Peyer's patch (tissue), 4 donors: ENCODE data around the gene PHETA1. TPM values are rescaled to one million over a fixed set of nuclear protein-coding genes. Genes with fewer than 3 reads are reported as not detected.

Source experiments
- DNase-seq, 3 donors: peaks; one replicate each; pipeline ENCODE4 v3.0.0-alpha.2; 2017 to 2019
- H3K27ac ChIP-seq, 4 donors: fragments of 200-600 bp; sonication (generic); one replicate each; pipeline ENCODE4 v1.5.1; 2016 to 2019
- H3K27me3 ChIP-seq, 2 donors: fragments of 200-600 bp; sonication (generic); one replicate each; pipeline ENCODE4 v1.5.1; 2019
- H3K36me3 ChIP-seq, 3 donors: fragments of 200-600 bp; sonication (generic); one replicate each; pipeline ENCODE4 v1.5.1; 2016 to 2019
- H3K4me1 ChIP-seq, 4 donors: fragments of 200-600 bp; sonication (generic); one replicate each; pipeline ENCODE4 v1.5.1; 2016 to 2019
- H3K4me3 ChIP-seq, 4 donors: fragments of 200-600 bp; sonication (generic); 1 replicate in 3 of 4; 2 replicates in 1 of 4; pipeline ENCODE4 v1.5.1; 2016 to 2019; ENCODE audit warnings: mild to moderate bottlenecking in 1 of 4
- H3K9me3 ChIP-seq, 4 donors: fragments of 200-600 bp; sonication (generic); one replicate each; pipeline ENCODE4 v1.5.1; 2016 to 2019; ENCODE audit warnings: mild to moderate bottlenecking in 1 of 4
- POLR2A ChIP-seq, 2 donors: fragments of 450-650 bp; IDR thresholded peaks; one replicate each; pipeline ENCODE4 v1.5.1; 2017; ENCODE audit warnings: antibody characterized with exemption in 2 of 2, mild to moderate bottlenecking in 2 of 2, moderate library complexity in 2 of 2
- total RNA-seq, 4 donors: library from RNA; depleted of rRNA; stranded (reverse); fragments of >200 nt; gene quantifications; one replicate each; pipeline ENCODE4 v1.1.0, GENCODE V29; 2016
- TF ChIP-seq, protein P1 (sequence below), 6 experiments: fragments of 450-650 bp in 4 of 6; fragments of 200-600 bp in 2 of 6; sonication (generic) in 1 of 6; IDR thresholded peaks; one replicate each; pipeline ENCODE4 v1.5.1; 2017 to 2019; ENCODE audit warnings: antibody characterized with exemption in 6 of 6, mild to moderate bottlenecking in 3 of 6, moderate library complexity in 1 of 6

The PHETA1 gene
- total RNA-seq, 4 donors from 2014 or later = 43.2 to 64.6 (median 51.0) TPM

DNA sequence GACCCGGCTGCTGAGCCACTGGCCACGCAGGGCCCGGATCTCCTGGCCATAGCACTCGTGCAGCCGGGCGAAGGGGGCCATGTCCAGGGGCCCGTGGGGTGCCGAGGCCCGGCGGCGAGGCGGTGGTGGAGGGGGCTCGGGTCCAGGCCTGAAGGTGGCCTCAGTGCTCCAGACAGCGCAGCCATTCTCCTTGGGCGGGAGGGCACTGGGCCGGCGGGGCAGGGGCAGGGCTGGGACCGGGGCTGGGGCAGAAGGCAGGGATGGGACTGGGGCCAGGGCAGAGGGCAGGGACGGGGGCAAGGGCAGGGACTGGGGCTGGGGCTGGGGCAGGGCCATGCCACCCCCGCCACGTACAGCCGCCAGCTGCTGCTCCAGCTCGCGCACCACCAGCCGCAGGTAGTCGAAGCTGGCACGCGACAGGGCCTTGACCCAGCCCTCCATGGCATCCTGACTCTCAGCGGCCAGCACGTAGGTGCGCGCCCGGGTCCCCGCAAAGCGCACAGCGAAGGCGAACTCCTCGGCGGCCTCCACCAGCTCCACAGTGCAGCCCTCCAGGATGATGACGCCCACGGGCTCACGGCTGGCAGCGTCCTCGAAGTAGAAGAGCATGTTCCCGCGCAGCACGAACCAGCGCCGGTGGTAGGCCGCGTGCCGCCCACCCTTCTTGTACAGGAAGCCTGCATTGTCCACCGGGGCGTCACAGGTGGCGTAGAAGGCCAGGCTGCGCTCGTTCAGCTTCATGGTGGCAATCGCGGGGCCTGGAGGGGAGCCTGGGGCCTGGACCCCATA, 6.0 kb downstream of the PHETA1 start:
- Histone ChIP-seq H3K27me3 (no peaks in the 10 kb centered on the region), H3K36me3 (peaks cover 0 to 35% (median 0%) of the 10 kb centered on the region in 3 donors), H3K27ac (no peak overlapping the region), H3K4me3 (no peak overlapping the region), H3K9me3 (no peaks in the 10 kb centered on the region), H3K4me1 (peaks cover 0 to 25% (median 0%) of the 10 kb centered on the region in 4 donors)
- DNase-seq = no peak
- TF ChIP-seq, protein P1, sequence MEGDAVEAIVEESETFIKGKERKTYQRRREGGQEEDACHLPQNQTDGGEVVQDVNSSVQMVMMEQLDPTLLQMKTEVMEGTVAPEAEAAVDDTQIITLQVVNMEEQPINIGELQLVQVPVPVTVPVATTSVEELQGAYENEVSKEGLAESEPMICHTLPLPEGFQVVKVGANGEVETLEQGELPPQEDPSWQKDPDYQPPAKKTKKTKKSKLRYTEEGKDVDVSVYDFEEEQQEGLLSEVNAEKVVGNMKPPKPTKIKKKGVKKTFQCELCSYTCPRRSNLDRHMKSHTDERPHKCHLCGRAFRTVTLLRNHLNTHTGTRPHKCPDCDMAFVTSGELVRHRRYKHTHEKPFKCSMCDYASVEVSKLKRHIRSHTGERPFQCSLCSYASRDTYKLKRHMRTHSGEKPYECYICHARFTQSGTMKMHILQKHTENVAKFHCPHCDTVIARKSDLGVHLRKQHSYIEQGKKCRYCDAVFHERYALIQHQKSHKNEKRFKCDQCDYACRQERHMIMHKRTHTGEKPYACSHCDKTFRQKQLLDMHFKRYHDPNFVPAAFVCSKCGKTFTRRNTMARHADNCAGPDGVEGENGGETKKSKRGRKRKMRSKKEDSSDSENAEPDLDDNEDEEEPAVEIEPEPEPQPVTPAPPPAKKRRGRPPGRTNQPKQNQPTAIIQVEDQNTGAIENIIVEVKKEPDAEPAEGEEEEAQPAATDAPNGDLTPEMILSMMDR (IDR thresholded peaks at IDR 0.05) = no peak
- no peak for TF ChIP-seq POLR2A (IDR thresholded peaks at IDR 0.05)

DNA sequence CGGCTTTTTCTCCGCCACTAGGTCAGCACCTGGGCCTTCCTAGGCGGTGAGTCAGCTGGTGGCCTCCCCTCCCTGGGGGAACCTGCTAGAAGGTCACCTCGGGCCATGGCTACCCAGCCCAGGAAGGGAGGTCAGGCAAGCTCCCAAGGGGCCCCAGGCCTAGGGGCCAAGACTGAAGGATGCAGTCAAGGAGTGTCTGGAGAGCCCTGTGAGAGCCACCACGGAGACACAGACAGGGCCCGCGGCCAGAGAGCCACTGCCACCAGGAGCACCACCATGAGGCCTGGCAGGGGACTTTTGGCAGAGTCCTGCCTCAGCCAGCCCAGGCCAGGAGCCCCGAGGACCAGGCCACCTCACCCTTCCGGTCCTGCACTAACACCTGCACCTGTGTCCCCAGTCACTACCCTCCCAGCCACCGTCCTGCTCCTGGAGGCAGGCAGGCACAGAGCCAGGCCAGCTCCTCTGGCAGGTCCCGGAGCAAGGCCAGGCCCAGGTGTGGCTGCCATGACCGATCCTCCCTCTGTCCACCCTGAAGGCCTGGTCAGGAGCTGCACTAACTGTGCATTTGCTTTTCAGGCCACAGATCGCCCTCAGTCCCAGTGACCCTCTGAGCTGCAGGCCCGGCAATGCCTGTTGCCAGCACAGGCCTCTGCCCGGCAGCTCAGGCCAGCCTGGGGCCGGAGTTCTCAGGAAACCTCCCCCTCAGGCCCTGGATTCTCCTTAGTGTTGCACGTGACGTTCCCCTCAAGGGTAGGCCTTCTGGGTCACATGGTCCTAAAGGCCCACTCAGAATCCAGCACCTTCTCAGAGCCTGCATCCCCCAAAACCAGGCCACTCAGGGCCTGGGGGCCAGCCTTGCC, 6.9 kb downstream of the PHETA1 start:
- Histone ChIP-seq H3K27ac (no peak overlapping the region), H3K36me3 (peaks cover 0 to 35% (median 0%) of the 10 kb centered on the region in 3 donors), H3K4me3 (no peak overlapping the region), H3K4me1 (peaks cover 0 to 16% (median 0%) of the 10 kb centered on the region in 4 donors), H3K27me3 (no peaks in the 10 kb centered on the region), H3K9me3 (no peaks in the 10 kb centered on the region)
- DNase-seq = no peak
- no peak for TF ChIP-seq POLR2A (IDR thresholded peaks at IDR 0.05)
- TF ChIP-seq, protein P1 (IDR thresholded peaks at IDR 0.05) = no peak

- TF ChIP-seq POLR2A (IDR thresholded peaks at IDR 0.05) = no peak
- TF ChIP-seq, protein P1 (IDR thresholded peaks at IDR 0.05) = no peak
- H3K9me3 ChIP-seq = no peaks in the 10 kb centered on the region
- no peak overlapping the region for H3K4me3 ChIP-seq
- peaks cover 0 to 35% (median 0%) of the 10 kb centered on the region in 3 donors for H3K36me3 ChIP-seq
- H3K27me3 ChIP-seq = no peaks in the 10 kb centered on the region
- DNase-seq = no peak
- no peak overlapping the region for H3K27ac ChIP-seq
- peaks cover 0 to 11% (median 0%) of the 10 kb centered on the region in 4 donors for H3K4me1 ChIP-seq
Observed at GRCh38 chr12:111361073-111361716, 7.7 kb downstream of the PHETA1 start.

DNA sequence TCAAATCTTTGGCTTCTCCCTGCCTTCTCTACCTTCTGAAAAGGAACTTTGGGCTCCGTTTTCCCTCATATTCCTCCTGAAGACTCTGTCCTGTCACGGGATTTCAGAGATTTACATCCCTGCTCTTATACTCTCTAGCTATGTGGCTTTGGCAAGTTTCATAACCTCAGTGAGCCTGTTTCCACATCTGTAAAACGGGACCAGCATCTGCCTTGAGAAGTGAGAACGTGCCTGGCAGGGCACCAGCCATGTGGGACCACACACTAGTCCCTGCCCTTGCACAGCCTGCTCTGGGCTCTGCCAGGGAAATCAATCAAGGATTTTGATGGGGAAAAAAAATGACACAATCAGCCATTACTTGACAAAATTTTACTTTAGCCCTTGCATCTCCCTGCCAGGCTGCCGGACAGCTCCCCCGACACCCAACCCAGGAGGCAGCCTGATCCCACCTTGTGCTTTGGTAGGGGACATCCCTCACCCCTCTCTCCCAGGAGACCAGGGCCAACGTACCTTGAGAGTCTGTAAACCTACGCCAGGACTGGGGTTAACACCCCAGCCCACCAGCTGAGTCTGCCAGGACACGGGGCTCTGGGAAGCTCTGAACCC, 8.5 kb downstream of the PHETA1 start:
- TF ChIP-seq, protein P1 (IDR thresholded peaks at IDR 0.05) = no peak
- TF ChIP-seq POLR2A (IDR thresholded peaks at IDR 0.05) = no peak
- Histone ChIP-seq H3K27me3 (no peaks in the 10 kb centered on the region), H3K9me3 (no peaks in the 10 kb centered on the region), H3K27ac (no peak overlapping the region), H3K4me3 (no peak overlapping the region), H3K36me3 (peaks cover 0 to 28% (median 0%) of the 10 kb centered on the region in 3 donors), H3K4me1 (peaks cover 0 to 7% (median 0%) of the 10 kb centered on the region in 4 donors)
- no peak for DNase-seq

GRCh38 chr12:111359914-111360276, 9.0 kb downstream of the PHETA1 start:
- Histone ChIP-seq H3K36me3 (peaks cover 0 to 23% (median 0%) of the 10 kb centered on the region in 3 donors), H3K9me3 (no peaks in the 10 kb centered on the region), H3K27ac (no peak overlapping the region), H3K27me3 (no peaks in the 10 kb centered on the region), H3K4me1 (peaks cover 0 to 7% (median 0%) of the 10 kb centered on the region in 4 donors), H3K4me3 (no peak overlapping the region)
- TF ChIP-seq POLR2A (IDR thresholded peaks at IDR 0.05) = no peak
- TF ChIP-seq, protein P1 (IDR thresholded peaks at IDR 0.05) = no peak
- DNase-seq = no peak
